ENCODE measurements around the gene ELAVL1. TPM values are rescaled to one million over a fixed set of nuclear protein-coding genes. Genes with fewer than 3 reads are reported as not detected.
A peak's percentile ranks its signal among the peaks of the same experiment; 100 is the strongest.

ELAVL1 gene
- polyA plus RNA-seq, 1 experiment, result 44.7 TPM

GRCh38 chr19:7971553-7972520 lies 33.6 kb downstream of the ELAVL1 start:
- TF ChIP-seq, protein P1, sequence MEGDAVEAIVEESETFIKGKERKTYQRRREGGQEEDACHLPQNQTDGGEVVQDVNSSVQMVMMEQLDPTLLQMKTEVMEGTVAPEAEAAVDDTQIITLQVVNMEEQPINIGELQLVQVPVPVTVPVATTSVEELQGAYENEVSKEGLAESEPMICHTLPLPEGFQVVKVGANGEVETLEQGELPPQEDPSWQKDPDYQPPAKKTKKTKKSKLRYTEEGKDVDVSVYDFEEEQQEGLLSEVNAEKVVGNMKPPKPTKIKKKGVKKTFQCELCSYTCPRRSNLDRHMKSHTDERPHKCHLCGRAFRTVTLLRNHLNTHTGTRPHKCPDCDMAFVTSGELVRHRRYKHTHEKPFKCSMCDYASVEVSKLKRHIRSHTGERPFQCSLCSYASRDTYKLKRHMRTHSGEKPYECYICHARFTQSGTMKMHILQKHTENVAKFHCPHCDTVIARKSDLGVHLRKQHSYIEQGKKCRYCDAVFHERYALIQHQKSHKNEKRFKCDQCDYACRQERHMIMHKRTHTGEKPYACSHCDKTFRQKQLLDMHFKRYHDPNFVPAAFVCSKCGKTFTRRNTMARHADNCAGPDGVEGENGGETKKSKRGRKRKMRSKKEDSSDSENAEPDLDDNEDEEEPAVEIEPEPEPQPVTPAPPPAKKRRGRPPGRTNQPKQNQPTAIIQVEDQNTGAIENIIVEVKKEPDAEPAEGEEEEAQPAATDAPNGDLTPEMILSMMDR (IDR thresholded peaks at IDR 0.05; ENCODE audit: low read depth, low read length), result no peak
- CTCF ChIA-PET, result interaction anchor here (0.6 to 7.1 kb wide), 7 partner anchors 13 to 481 kb away, joined by 3 to 48 read pairs (median 13); partner anchors contain the start of gene TIMM44
- Histone ChIP-seq H3K4me3 (ENCODE audit: low read depth, low read length) (no peak overlapping the region), H3K27ac (ENCODE audit: low read depth, low read length) (no peak overlapping the region), H3K9me3 (ENCODE audit: control insufficient read depth, insufficient read depth, low read length) (no peaks in the 10 kb centered on the region; the same call in 1 of the 2 replicates), H3K27me3 (ENCODE audit: control insufficient read depth, insufficient read depth, low read length) (no peaks in the 10 kb centered on the region)
- POLR2A ChIA-PET, result no interaction called here
- no peak for DNase-seq (ENCODE audit: low read depth, low spot score)

- POLR2A ChIA-PET, result no interaction called here
- CTCF ChIA-PET, result interaction anchor here (0.5 to 7.1 kb wide), 22 partner anchors 10 to 299 kb away, joined by 3 to 48 read pairs (median 4); partner anchors contain the start of genes ELAVL1 and TIMM44
- H3K4me3 ChIP-seq (ENCODE audit: low read depth, low read length), result no peak overlapping the region
- no peaks in the 10 kb centered on the region; the same call in 1 of the 2 replicates for H3K9me3 ChIP-seq (ENCODE audit: control insufficient read depth, insufficient read depth, low read length)
- H3K27ac ChIP-seq (ENCODE audit: low read depth, low read length), result no peak overlapping the region
- DNase-seq (ENCODE audit: low read depth, low spot score), result no peak
- TF ChIP-seq, protein P1 (IDR thresholded peaks at IDR 0.05; ENCODE audit: low read depth, low read length), result peak; percentile 81
- no peaks in the 10 kb centered on the region for H3K27me3 ChIP-seq (ENCODE audit: control insufficient read depth, insufficient read depth, low read length)
Measured at GRCh38 chr19:7970716-7971448, 34.6 kb downstream of the ELAVL1 start.

GRCh38 chr19:7969555-7969939 lies 35.9 kb downstream of the ELAVL1 start:
- H3K9me3 ChIP-seq (ENCODE audit: control insufficient read depth, insufficient read depth, low read length), result no peaks in the 10 kb centered on the region; the same call in 1 of the 2 replicates
- POLR2A ChIA-PET, result no interaction called here
- no peak overlapping the region for H3K4me3 ChIP-seq (ENCODE audit: low read depth, low read length)
- no peak for DNase-seq (ENCODE audit: low read depth, low spot score)
- no peaks in the 10 kb centered on the region for H3K27me3 ChIP-seq (ENCODE audit: control insufficient read depth, insufficient read depth, low read length)
- CTCF ChIA-PET, result interaction anchor here (0.6 to 7.1 kb wide), 8 partner anchors 9 to 283 kb away, joined by 3 to 48 read pairs (median 8); partner anchors contain the start of gene TIMM44
- no peak overlapping the region for H3K27ac ChIP-seq (ENCODE audit: low read depth, low read length)
- TF ChIP-seq, protein P1 (IDR thresholded peaks at IDR 0.05; ENCODE audit: low read depth, low read length), result no peak

GRCh38 chr19:7968796-7969554 lies 36.5 kb downstream of the ELAVL1 start:
- DNase-seq (ENCODE audit: low read depth, low spot score), result no peak
- Histone ChIP-seq H3K9me3 (ENCODE audit: control insufficient read depth, insufficient read depth, low read length) (no peaks in the 10 kb centered on the region; the same call in 1 of the 2 replicates), H3K4me3 (ENCODE audit: low read depth, low read length) (no peak overlapping the region), H3K27me3 (ENCODE audit: control insufficient read depth, insufficient read depth, low read length) (no peaks in the 10 kb centered on the region), H3K27ac (ENCODE audit: low read depth, low read length) (no peak overlapping the region)
- ChIA-PET POLR2A (no interaction called here), CTCF (interaction anchor here (0.6 to 7.1 kb wide), 6 partner anchors 9 to 57 kb away, joined by 3 to 48 read pairs (median 8); partner anchors contain the start of gene TIMM44)
- TF ChIP-seq, protein P1 (IDR thresholded peaks at IDR 0.05; ENCODE audit: low read depth, low read length), result no peak
